GM12864 (cell line): ENCODE results near the gene ZNF574.
A peak's percentile ranks its signal among the peaks of the same experiment; 100 is the strongest.

ENCODE experiments used
- DNase-seq: peaks from one replicate; pipeline ENCODE4 v3.0.0-alpha.2; 2011; ENCODE audit warnings: low read depth
- H3K4me3 ChIP-seq: 2 replicates; pipeline ENCODE4 v1.5.1; 2011; ENCODE audit warnings: mild to moderate bottlenecking, low read depth, low read length, control low read depth
- CTCF ChIP-seq: IDR thresholded peaks from 2 replicates; pipeline ENCODE4 v1.5.1; 2011; ENCODE audit warnings: low read depth, mild to moderate bottlenecking, moderate library complexity, low read length, control low read depth, inconsistent platforms; ENCODE audit errors: missing control alignments

Gene ZNF574

GRCh38 chr19:42116308-42117075 is 40.5 kb downstream of the ZNF574 start:
- peak; percentile 65 for TF ChIP-seq CTCF
- no peak overlapping the region for H3K4me3 ChIP-seq
- no peak for DNase-seq

- DNase-seq = no peak
- no peak overlapping the region for H3K4me3 ChIP-seq
- TF ChIP-seq CTCF = no peak
Measured at GRCh38 chr19:42117076-42117475, 41.1 kb downstream of the ZNF574 start.

GRCh38 chr19:42120276-42120980 is 44.5 kb downstream of the ZNF574 start:
- DNase-seq = no peak
- H3K4me3 ChIP-seq = no peak overlapping the region
- TF ChIP-seq CTCF = no peak

GRCh38 chr19:42121036-42121621 is 45.2 kb downstream of the ZNF574 start:
- TF ChIP-seq CTCF = no peak

GRCh38 chr19:42121656-42122069 is 45.7 kb downstream of the ZNF574 start:
- H3K4me3 ChIP-seq = peak overlapping the region; percentile 37
- TF ChIP-seq CTCF = no peak
- no peak for DNase-seq

More at GRCh38 chr19:42121036-42121621, 45.2 kb downstream of the ZNF574 start:
- H3K4me3 ChIP-seq = no peak overlapping the region; the same call in 1 of the 2 replicates
- DNase-seq = no peak

- no peak for DNase-seq
- TF ChIP-seq CTCF = peak; percentile 34
- peak overlapping the region; percentile 37 for H3K4me3 ChIP-seq
Measured at GRCh38 chr19:42122691-42123607, 47.0 kb downstream of the ZNF574 start.
